Fibroblast of peridontal ligament (primary cell): ENCODE measurements around the gene CD248.
"Not testable (repeated sequence)": the region's sequence is repeated elsewhere in the genome, so short reads cannot be mapped to it uniquely, and the experiment has no call there.

Source experiments
- DNase-seq: peaks from one replicate; pipeline ENCODE4 v3.0.0-alpha.2; 2010; ENCODE audit errors: extremely low read depth

The CD248 gene

DNA sequence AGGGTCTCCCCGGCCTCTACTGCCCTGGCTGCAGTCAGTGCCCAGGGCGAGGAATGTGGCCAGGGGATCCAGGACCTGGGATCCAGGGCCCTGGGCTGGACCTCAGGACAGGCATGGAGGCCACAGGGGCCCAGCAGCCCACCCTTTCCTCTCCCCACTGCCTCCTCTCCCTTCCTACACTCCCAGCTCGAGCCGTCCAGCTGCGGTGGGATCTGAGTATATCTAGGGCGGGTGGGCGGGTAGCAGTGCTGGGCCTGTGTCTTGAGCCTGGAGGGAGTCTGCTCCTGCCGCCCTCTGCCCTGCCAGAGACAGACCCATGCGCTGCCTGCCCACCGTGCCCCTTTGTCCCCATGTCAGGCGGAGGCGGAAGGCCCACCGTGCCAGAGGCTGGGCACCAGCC is 40.2 kb downstream of the CD248 start:
- not testable (repeated sequence) for DNase-seq

DNA sequence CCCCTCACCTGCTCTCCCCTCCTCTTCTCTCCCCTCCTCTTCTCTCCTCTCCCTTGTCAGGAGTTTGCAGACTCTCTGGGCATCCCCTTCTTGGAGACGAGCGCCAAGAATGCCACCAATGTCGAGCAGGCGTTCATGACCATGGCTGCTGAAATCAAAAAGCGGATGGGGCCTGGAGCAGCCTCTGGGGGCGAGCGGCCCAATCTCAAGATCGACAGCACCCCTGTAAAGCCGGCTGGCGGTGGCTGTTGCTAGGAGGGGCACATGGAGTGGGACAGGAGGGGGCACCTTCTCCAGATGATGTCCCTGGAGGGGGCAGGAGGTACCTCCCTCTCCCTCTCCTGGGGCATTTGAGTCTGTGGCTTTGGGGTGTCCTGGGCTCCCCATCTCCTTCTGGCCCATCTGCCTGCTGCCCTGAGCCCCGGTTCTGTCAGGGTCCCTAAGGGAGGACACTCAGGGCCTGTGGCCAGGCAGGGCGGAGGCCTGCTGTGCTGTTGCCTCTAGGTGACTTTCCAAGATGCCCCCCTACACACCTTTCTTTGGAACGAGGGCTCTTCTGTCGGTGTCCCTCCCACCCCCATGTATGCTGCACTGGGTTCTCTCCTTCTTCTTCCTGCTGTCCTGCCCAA is 40.7 kb downstream of the CD248 start:
- no peak for DNase-seq

DNA sequence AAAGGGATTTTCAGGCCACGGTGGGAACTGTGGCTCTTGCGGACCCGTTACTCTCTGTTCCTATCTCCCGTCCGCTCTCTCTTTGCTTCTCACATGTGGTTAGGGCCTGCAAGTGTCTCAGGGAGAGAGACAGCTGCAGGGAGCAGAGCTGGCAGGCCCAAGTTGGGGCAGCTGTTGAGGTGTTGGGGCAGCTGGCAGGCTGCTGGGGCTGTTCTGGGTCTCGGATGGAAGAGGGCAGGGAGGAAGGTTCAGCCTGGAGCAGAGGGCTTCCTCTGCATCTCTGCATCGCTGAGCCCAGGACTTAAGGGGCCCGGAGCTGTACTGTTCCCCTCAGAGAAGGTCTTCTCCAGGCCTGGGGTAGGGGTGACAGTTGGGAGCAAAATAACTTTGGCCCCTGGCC is 41.4 kb downstream of the CD248 start:
- DNase-seq = no peak

DNA sequence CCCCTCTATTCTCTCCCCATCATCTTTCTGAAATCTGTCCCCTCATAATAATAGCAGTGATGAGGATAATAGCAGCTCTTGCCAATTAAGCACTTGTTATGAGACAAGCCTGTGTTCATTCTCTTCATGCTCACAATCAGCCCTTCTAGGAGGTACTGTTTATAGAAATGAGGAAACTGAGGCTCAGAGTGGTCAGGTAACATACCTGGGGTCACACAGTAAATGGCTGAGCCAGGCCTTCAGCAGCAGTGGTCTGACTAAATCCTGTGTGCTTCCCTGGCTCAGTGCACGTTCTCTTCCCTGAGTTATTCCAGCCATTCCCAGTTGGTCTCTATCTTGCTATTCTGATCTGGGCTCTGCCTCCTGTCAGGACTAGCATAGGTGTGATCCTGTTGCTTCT is 42.6 kb downstream of the CD248 start:
- no peak for DNase-seq

DNA sequence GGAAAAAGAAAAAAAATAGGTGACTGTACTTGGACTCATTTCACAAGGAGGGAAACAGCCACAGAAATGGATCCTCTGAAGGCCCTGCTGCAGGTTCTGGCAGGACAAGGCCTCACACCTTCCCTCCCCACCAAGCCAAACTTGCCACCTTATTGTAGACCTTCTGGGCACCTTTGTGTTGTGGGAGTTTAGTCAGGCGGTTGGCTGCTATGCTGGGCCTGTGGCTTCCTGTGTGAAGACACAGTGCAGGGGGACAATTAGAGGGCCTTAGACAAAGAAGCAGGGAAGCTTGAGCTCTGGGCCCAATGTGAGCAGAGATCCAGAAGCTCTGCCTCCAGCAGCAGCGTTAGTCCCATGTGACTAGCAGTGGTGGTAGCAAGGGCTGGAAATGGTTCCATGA is 44.2 kb downstream of the CD248 start:
- DNase-seq = no peak

DNA sequence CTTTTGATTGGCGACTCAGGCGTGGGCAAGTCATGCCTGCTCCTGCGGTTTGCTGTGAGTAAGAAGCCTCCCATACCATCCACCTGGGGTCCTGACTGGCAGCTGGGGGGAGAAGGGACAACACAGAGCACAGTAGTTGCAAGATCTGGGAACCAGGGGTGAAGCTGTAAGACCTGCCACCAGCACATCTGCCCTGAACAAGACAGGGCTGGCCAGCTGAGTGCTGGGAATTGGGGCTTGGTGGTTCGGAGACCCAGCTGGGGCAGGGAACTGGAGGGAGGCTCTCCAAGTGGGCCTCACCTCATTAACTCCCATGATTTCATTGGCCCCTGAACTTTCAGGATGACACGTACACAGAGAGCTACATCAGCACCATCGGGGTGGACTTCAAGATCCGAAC is 45.0 kb downstream of the CD248 start:
- no peak for DNase-seq

DNA sequence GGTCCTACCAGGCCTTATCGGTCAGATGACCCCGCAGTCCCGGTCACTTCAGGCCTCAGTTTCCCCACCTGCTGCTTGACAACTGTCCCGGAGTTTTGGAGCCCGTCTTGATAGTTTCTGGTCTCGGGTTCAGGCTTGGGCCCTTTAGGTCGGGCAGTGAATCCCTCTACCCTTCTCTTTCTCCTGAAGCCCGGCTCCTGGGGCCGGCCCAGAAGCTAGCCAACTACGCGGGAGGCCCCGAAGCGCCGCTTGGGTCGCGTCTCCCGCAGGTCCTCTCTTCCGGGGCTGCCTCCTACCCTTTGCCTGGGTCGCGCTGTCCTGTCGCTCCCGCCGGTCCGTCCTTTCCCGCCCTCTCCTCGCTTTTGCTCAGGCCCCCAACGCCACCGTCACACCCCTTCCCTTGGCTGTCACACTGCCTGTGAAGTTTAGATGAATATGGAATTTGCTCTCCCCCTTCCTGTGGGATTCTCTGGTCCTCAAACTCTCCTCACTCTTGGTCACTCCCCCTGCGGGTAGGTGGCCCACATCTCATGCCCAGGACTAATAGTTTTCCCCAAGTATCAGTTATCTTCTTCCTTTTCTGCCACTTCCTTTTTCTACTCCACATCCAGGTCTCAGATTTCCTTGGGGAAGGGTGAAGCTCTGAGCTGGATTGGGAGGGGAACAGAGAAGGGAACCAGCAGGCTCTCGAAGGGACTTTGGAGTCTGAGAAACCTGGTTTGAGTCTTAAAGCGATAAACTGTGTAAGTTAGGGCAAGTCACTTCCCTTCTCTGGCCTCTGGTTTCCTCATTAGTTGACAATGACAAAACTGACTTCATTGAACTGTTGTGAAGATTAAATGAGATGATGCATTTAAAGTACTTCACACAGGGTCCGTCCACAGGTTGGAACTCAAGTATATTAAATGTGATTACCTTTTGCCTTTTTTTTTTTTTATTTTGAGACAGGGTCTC is 47.6 kb downstream of the CD248 start:
- DNase-seq = peak; percentile 43

DNA sequence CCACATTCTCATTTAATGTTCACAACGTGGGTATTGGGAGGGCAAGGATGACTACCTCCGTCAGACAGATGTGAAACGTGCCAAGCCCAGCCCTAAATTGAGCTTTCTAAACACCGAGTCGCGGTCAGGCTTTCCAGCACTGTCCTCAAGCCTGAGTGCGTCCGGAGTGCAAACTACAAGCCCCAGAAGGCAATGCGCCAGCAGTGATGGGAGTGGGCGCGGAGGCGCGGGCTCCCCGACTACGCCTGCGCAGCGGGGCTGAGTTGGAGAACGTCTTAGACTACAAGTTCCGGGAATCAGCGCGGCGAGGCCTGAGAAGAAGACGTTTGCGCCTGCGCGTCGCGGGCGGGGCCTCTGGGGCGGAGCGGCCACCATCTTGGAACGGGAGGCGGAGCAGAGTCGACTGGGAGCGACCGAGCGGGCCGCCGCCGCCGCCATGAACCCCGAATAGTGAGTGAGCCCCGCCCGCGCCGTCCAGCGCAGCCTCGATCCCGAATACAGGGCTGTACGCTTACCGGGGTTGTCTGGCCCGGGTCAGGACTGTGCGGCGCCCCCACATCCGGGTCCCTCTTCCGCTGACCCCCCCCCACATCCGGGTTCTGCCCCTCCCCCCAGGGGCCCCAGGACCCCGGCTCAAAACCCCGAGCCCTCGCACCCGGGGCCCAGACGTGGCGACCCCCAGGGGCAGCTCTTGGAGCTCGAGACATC is 48.4 kb downstream of the CD248 start, which contains the start of gene RAB1B:
TSS of gene RAB1B (plus strand) at position 396 of the 708 bp plus-strand sequence. CDS start at position 437, 41 bp downstream.
- peak; percentile 100 for DNase-seq

DNA sequence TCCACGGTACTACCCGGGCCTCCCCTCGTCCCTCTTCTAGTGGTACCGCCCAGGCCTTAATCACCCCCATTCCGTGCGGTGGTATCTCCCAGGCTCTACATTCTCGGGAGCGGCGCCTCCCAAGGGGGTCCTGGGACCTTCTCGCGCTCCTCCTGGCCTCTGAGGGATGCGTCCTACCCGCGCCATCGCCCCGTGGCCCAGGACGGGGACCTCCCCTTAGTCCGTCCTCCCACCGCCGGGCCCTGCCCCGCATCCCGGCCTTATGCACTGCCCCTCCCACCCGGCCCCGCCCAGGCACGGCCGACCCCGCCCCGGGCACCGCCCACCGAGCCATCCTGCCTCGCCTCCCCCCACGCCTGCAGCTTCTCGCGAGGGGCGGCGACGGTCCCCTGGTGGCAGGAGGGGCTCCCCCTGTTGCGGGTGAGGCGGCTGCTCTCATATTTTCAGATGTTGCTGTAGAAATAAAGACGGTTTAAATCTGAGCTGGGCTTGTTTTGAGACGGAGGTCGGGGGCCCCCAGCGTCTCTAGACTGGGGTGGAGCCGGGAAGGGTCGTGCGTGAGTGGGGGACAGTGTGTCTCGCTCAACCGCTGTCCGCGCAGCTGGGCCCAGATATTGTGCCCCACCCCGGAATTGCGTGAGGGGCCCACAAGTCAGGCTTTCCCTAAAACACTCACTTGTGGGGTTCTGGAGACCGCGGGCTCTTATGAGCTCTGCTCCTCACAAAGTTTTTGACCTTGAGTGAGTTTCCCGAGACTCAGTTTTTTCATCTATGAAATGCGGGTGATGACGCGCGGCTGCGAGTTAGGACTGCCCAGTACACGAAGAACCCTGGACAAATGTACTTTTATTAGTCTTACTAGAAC is 49.2 kb downstream of the CD248 start:
- DNase-seq = peak; percentile 77

DNA sequence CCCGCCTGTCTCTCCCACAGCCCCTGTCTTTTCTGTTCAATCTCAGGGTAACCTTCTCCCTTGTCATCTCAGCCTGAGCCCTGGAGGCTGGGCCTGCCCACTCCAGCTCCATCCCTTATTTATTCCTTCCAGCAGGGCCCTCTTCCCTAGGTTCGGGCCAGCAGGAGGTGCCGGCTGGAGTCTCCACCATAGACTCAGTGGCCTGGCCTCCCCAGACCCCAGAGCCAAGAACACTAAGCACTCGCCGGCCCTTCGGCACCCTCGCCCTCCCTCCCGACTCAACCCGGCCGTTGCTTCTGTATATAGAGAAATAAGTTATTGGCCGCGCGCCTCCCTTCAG is 49.8 kb downstream of the CD248 start:
- no peak for DNase-seq

DNA sequence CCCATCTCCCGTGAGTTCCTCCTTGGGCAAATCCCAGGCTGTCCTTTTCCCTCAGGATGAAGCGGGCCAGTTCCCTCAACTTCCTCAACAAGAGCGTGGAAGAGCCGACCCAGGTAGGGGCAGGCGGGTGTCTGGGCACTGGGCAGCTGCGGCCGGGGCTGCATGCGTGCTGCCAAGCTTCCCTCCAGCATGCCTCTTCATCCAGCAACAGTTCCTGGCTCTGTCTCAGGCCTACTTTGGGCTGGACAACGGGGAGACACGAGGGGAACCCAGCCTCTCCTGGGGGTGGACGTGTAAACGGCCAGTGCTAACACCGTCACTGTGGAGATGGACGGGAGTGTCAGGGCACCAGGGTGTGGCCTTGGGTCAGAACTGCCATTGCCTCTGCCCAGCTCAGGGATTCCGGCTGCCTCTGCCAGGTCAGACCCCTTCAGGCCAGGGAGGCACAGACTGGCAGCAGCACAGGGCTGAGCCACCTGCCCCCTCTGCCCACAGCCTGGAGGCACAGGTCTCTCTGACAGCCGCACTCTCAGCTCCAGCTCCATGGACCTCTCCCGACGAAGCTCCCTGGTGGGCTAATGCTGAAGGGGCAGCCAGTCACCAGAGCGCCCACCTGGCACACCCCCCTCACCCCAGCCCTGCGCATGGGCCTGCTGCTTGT is 50.3 kb downstream of the CD248 start:
- DNase-seq = no peak

DNA sequence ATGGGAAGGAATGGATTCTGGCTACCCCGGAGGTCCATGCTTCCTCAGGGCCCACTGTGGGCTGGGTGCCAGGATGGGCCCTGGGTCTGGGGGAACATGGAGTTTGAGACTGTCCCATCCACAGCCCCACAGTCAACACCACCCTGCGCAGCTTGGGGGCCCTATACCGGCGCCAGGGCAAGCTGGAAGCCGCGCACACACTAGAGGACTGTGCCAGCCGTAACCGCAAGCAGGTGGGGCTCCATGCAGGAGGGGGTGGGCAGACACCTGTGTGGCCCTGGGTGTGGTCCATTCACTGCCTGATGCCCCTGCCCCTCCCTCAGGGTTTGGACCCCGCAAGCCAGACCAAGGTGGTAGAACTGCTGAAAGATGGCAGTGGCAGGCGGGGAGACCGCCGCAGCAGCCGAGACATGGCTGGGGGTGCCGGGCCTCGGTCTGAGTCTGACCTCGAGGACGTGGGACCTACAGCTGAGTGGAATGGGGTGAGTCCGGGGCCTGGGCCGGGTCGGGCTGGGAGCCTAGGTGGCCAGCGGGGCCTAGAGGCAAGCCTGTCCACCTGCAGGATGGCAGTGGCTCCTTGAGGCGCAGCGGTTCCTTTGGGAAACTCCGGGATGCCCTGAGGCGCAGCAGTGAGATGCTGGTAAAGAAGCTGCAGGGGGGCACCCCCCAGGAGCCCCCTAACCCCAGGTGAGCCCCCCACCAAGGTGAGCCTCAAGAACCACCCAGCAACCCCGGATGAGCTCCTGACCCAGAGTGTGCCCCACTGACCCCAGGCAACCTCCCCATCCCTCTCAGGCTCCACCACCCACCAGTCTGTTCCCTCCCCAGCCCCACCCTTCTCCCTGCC is 51.1 kb downstream of the CD248 start:
- no peak for DNase-seq

DNA sequence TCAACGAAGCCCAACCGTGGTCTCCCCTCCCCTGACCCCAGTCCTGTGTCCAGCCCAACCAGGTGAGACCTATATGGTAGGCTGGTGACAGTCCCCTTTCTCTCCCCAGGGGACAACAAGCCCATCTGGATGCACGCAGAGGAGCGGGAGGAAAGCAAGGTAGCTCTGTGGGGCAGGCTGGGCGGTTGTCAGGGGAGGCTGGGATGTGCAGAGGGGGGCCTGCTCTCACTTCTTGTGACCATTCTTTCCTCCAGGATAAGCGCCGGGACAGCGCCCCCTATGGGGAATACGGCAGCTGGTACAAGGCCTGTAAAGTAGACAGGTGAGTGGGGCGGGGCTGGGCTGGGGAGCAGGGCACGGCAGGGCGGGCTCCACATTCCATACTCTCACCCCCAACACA is 51.9 kb downstream of the CD248 start:
- no peak for DNase-seq
